Motor neuron (in vitro differentiated cells): ENCODE results near the gene SPEG. TPM values are rescaled to one million over a fixed set of nuclear protein-coding genes. Genes with fewer than 3 reads are reported as not detected.

Experiments used
- ATAC-seq, 8 experiments: fragments of 200-7000 bp; cut with Tn5 transposase; replicated peaks in 6 of 8; 2 replicates each; pipeline ENCODE4 v1.8.0; 2021; ENCODE audit warnings: mild to moderate bottlenecking in 8 of 8, moderate library complexity in 8 of 8
- H3K27ac ChIP-seq, 2 donors: fragments of 250-450 bp; sonication (Bioruptor Pico); 2 replicates each; pipeline ENCODE4 v1.9.0; 2021; ENCODE audit warnings: antibody characterized with exemption in 2 of 2, mild to moderate bottlenecking in 2 of 2, moderate library complexity in 1 of 2
- H3K4me1 ChIP-seq, 2 donors: fragments of 250-450 bp; sonication (Bioruptor Pico); replicated peaks in 1 of 2; 2 replicates each; pipeline ENCODE4 v1.6.1; 2021; ENCODE audit warnings: antibody characterized with exemption in 2 of 2, mild to moderate bottlenecking in 2 of 2, moderate library complexity in 1 of 2
- H3K4me3 ChIP-seq, 5 donors: fragments of 250-450 bp; sonication (Bioruptor Pico); 2 replicates each; pipeline ENCODE4 v1.9.0; 2021; ENCODE audit warnings: antibody characterized with exemption in 5 of 5, mild to moderate bottlenecking in 5 of 5, moderate library complexity in 4 of 5
- WGBS, 10 experiments: fragments of 450-650 bp; shearing (Covaris generic); methylation state at CpG; one replicate each; pipeline ENCODE4 v1.0.0; 2022; 5-methylcytosine and 5-hydroxymethylcytosine counted together
- in situ Hi-C, 9 experiments: fragments of 400-800 bp; cut with MboI; loops; one replicate each; pipeline ENCODE4 v1.15.0; 2021; ENCODE audit warnings: low sequenced_read_pairs in 9 of 9, low pct_unique_long_range_greater_than_20kb in 2 of 9; ENCODE audit not compliant: unreplicated experiment in 9 of 9
- total RNA-seq, 8 experiments: library from RNA; unstranded; fragments of 300-600 nt; gene quantifications; 2 replicates each; pipeline versions ENCODE4 v1.2.3 to v1.2.4, GENCODE V29; 2022

The SPEG gene
- total RNA-seq, 8 experiments from 2014 or later = 5.5 to 47.6 (median 26.1) TPM

DNA sequence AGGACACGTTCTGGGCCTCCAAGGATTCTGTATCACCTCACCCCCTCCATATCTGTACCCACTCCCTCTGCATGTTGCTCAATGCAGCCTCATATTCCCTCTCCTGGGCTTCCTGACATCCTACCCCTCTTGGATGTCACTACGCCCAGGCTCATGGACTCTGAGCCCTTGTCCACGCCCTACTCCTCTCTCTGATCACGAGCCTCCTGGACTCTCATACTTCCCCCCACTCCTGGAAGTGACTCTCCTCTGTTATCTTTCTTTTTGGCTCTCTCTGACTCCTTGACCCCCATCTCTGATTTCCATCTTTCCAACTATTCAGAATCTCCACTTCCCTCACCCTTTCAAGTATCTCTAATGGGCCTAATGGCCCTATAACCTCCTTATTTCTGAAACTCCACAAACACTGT lies 111.3 kb downstream of the SPEG start:
- 20 to 85% (median 68%) methylated on average over 2 to 4 of the region's 4 CpGs; no CpG with 5 or more reads in 3 of the 10 experiments for WGBS, 10 experiments
- H3K27ac ChIP-seq = no peak overlapping the region
- H3K4me1 ChIP-seq = peaks cover 6 to 9% of the 10 kb centered on the region in 2 donors
- in situ Hi-C loops = no loop called here
- no peak overlapping the region for H3K4me3 ChIP-seq
- no peak for ATAC-seq

DNA sequence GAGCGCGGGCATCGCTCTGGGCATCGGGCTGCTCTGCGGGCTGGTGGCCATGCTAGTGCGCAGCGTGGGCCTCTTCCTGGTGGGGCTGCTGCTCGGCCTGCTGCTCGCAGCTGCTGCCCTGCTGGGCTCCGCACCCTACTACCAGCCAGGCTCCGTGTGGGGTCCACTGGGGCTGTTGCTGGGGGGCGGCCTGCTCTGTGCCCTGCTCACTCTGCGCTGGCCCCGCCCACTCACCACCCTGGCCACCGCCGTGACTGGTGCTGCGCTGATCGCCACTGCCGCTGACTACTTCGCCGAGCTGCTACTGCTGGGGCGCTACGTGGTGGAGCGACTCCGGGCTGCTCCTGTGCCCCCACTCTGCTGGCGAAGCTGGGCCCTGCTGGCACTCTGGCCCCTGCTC lies 113.0 kb downstream of the SPEG start:
- 73 to 100% (median 100%) methylated on average over 2 to 3 of the region's 26 CpGs; no CpG with 5 or more reads in 7 of the 10 experiments for WGBS, 10 experiments
- Histone ChIP-seq H3K4me3 (no peak overlapping the region), H3K27ac (no peak overlapping the region), H3K4me1 (peaks cover 6 to 15% of the 10 kb centered on the region in 2 donors)
- ATAC-seq = no peak
- in situ Hi-C loops = no loop called here

Other genes with a start within 250 kb of the SPEG start
- gene ZFAND2B, start 228.1 kb upstream of the SPEG start, total RNA-seq = 10 to 100 TPM; 19.7 to 35.8 (median 25.7) TPM
- gene ABCB6, start 215.9 kb upstream of the SPEG start, total RNA-seq = 100 to 1,000 TPM in 1 of 8 experiments, 10 to 100 TPM in 7; 14.2 to 122 (median 34.5) TPM
- gene ATG9A, start 205.2 kb upstream of the SPEG start, total RNA-seq = 10 to 100 TPM; 21.5 to 50.5 (median 34.4) TPM
- 10 to 100 TPM; 24.3 to 78.1 (median 48.1) TPM for gene ANKZF1, start 205.0 kb upstream of the SPEG start, total RNA-seq
- 10 to 100 TPM in 1 of 8 experiments, 1 to 10 TPM in 7; 5.6 to 30.7 (median 7.5) TPM for gene GLB1L, start 189.4 kb upstream of the SPEG start, total RNA-seq
- gene STK16, start 189.4 kb upstream of the SPEG start, total RNA-seq = 10 to 100 TPM; 14.6 to 36.9 (median 23.7) TPM
- gene TUBA4B, start 181.6 kb upstream of the SPEG start, total RNA-seq = under 1 TPM in 3 of 8 experiments, not detected in 5; 0.13 to 0.28 (median 0.14) TPM
- 10 to 100 TPM in 2 of 8 experiments, 1 to 10 TPM in 6; 2.3 to 23.4 (median 4.7) TPM for gene TUBA4A, start 180.9 kb upstream of the SPEG start, total RNA-seq
- gene DNAJB2, start 155.5 kb upstream of the SPEG start, total RNA-seq = 100 to 1,000 TPM in 2 of 8 experiments, 10 to 100 TPM in 6; 25.2 to 131 (median 55.0) TPM
- gene PTPRN, start 125.4 kb upstream of the SPEG start, total RNA-seq = 100 to 1,000 TPM in 1 of 8 experiments, 10 to 100 TPM in 4, 1 to 10 TPM in 1, under 1 TPM in 2; 0.92 to 159 (median 15.3) TPM
- 1 to 10 TPM in 1 of 8 experiments, not detected in 7; 1.1 TPM for gene RESP18, start 102.1 kb upstream of the SPEG start, total RNA-seq
- 10 to 100 TPM; 12.7 to 63.4 (median 27.9) TPM for gene DNPEP, start 46.9 kb upstream of the SPEG start, total RNA-seq
- 1 to 10 TPM in 1 of 8 experiments, under 1 TPM in 5, not detected in 2; 0.33 to 1.0 (median 0.76) TPM for gene DES, start 16.5 kb upstream of the SPEG start, total RNA-seq
- gene GMPPA, start 64.0 kb downstream of the SPEG start, total RNA-seq = 10 to 100 TPM; 11.9 to 59.7 (median 27.0) TPM
- gene ASIC4, start 79.6 kb downstream of the SPEG start, total RNA-seq = 10 to 100 TPM in 4 of 8 experiments, 1 to 10 TPM in 2, under 1 TPM in 2; 0.31 to 83.2 (median 19.4) TPM
- 100 to 1,000 TPM in 2 of 8 experiments, 10 to 100 TPM in 6; 20.9 to 164 (median 56.8) TPM for gene CHPF, start 109.0 kb downstream of the SPEG start, total RNA-seq
- 10 to 100 TPM in 4 of 8 experiments, 1 to 10 TPM in 4; 4.8 to 26.5 (median 11.1) TPM for gene TMEM198, start 109.2 kb downstream of the SPEG start, total RNA-seq
- 100 to 1,000 TPM in 1 of 8 experiments, 10 to 100 TPM in 7; 26.0 to 106 (median 51.8) TPM for gene OBSL1, start 136.7 kb downstream of the SPEG start, total RNA-seq
- gene INHA, start 137.5 kb downstream of the SPEG start, total RNA-seq = 1 to 10 TPM in 6 of 8 experiments, under 1 TPM in 2; 0.28 to 2.3 (median 1.3) TPM
- 10 to 100 TPM in 6 of 8 experiments, 1 to 10 TPM in 2; 7.2 to 28.2 (median 15.4) TPM for gene STK11IP, start 163.0 kb downstream of the SPEG start, total RNA-seq
- gene SLC4A3, start 192.8 kb downstream of the SPEG start, total RNA-seq = 10 to 100 TPM in 1 of 8 experiments, 1 to 10 TPM in 6, under 1 TPM in 1; 0.05 to 17.7 (median 5.8) TPM